Gastrocnemius medialis (tissue), 4 donors: ENCODE data around the gene FOXM1. TPM values are rescaled to one million over a fixed set of nuclear protein-coding genes. Genes with fewer than 3 reads are reported as not detected.

ENCODE experiments used
- ATAC-seq, 2 donors: fragments of 150-250 bp; one replicate each; pipeline ENCODE4 v1.9.1; 2016
- DNase-seq, 2 donors: peaks; one replicate each; pipeline ENCODE4 v3.0.0-alpha.2; 2019
- H3K27ac ChIP-seq, 4 donors: fragments of 200-600 bp; sonication (generic); 1 replicate in 1 of 4; 2 replicates in 3 of 4; pipeline ENCODE4 v1.5.1; 2016 to 2018; ENCODE audit warnings: mild to moderate bottlenecking in 2 of 4, moderate library complexity in 1 of 4
- H3K27me3 ChIP-seq, 3 donors: fragments of 200-600 bp; sonication (generic) in 2 of 3; 1 replicate in 1 of 3; 2 replicates in 2 of 3; pipeline versions ENCODE4 v1.5.1 to v1.6.0; 2016 to 2019; ENCODE audit warnings: mild to moderate bottlenecking in 1 of 3, moderate library complexity in 1 of 3
- H3K36me3 ChIP-seq, 2 donors: fragments of 200-600 bp; sonication (generic) in 1 of 2; one replicate each; pipeline ENCODE4 v1.5.1; 2017 to 2018
- H3K4me1 ChIP-seq, 2 donors: fragments of 200-600 bp; sonication (generic) in 1 of 2; one replicate each; pipeline ENCODE4 v1.5.1; 2016 to 2017; ENCODE audit warnings: mild to moderate bottlenecking in 2 of 2
- H3K4me3 ChIP-seq, 4 donors: fragments of 200-600 bp; sonication (generic) in 3 of 4; 1 replicate in 1 of 4; 2 replicates in 3 of 4; pipeline ENCODE4 v1.5.1; 2016 to 2019; ENCODE audit warnings: mild to moderate bottlenecking in 2 of 4
- H3K9me3 ChIP-seq, 3 donors: fragments of 200-600 bp; sonication (generic) in 2 of 3; 1 replicate in 1 of 3; 2 replicates in 2 of 3; pipeline ENCODE4 v1.5.1; 2016 to 2019
- POLR2A ChIP-seq, 2 donors: fragments of 450-650 bp; IDR thresholded peaks; one replicate each; pipeline ENCODE4 v1.6.1; 2017; ENCODE audit warnings: antibody characterized with exemption in 2 of 2, mild to moderate bottlenecking in 2 of 2, moderate library complexity in 2 of 2
- in situ Hi-C, 4 donors: fragments of 200-750 bp; cut with MboI; loops; one replicate each; pipeline versions ENCODE4 v1.15.0 to v1.8.0; 2017; ENCODE audit warnings: low sequenced_read_pairs in 4 of 4
- intact Hi-C: fragments of 100-400 bp; cut with DNase I; formaldehyde crosslinking; loops from one replicate; pipeline ENCODE4 v1.15.1; 2023; ENCODE audit warnings: low total_unique reads
- total RNA-seq, 4 donors: library from RNA; depleted of rRNA; stranded (reverse); fragments of >200 nt; gene quantifications; one replicate each; pipeline versions ENCODE4 v1.1.0 to v1.2.3, GENCODE V29; 2016
- TF ChIP-seq, protein P1 (sequence below), 5 experiments: fragments of 450-650 bp in 3 of 5; fragments of 200-600 bp in 2 of 5; sonication (generic) in 2 of 5; IDR thresholded peaks in 4 of 5; conservative IDR thresholded peaks in 1 of 5; 1 replicate in 4 of 5; 2 replicates in 1 of 5; pipeline ENCODE4 v1.5.1; 2016 to 2019; ENCODE audit warnings: antibody characterized with exemption in 5 of 5, mild to moderate bottlenecking in 3 of 5, moderate library complexity in 3 of 5

FOXM1 gene
- total RNA-seq, 4 donors from 2014 or later: 0.95 to 1.1 TPM; not detected in 2

DNA sequence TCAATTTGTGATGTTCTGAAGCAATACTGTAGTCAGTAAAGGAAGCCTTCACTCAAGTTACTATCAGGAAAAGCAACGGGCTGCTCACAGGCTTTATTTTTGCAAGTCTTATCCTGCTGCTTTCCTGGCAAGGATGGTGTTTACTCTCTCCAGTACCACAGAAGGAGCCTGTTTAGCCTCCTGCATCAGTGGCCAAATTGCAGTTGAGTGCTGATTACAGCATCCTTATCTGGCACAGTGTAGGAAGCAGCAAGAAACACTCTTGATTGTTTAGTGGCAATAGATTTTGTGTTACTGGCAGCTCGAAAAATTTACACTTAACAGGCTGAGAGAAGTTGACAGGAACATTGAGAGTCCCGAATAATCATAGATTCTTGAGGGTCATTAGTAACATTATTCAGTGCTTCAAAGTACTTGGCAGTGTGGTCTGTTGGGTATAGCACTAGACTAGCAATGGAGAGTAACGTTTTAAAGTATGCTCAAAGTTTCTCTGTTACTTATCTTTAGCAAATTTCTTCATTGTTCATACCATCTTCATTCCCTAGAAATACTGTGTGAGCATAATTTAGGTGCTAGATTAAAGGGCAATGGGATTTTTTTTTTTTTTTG, 25.4 kb upstream of the FOXM1 start:
- ATAC-seq (peak; percentile 87 to 89), DNase-seq (no peak)
- TF ChIP-seq POLR2A (IDR thresholded peaks at IDR 0.05): no peak
- TF ChIP-seq, protein P1, sequence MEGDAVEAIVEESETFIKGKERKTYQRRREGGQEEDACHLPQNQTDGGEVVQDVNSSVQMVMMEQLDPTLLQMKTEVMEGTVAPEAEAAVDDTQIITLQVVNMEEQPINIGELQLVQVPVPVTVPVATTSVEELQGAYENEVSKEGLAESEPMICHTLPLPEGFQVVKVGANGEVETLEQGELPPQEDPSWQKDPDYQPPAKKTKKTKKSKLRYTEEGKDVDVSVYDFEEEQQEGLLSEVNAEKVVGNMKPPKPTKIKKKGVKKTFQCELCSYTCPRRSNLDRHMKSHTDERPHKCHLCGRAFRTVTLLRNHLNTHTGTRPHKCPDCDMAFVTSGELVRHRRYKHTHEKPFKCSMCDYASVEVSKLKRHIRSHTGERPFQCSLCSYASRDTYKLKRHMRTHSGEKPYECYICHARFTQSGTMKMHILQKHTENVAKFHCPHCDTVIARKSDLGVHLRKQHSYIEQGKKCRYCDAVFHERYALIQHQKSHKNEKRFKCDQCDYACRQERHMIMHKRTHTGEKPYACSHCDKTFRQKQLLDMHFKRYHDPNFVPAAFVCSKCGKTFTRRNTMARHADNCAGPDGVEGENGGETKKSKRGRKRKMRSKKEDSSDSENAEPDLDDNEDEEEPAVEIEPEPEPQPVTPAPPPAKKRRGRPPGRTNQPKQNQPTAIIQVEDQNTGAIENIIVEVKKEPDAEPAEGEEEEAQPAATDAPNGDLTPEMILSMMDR (IDR thresholded peaks at IDR 0.05 in 4 of 5, conservative IDR thresholded peaks at IDR 0.05 in 1 of 5): no peak
- H3K36me3 ChIP-seq: no peaks in the 10 kb centered on the region
- H3K27me3 ChIP-seq: no peaks in the 10 kb centered on the region
- H3K4me1 ChIP-seq: peaks cover 10 to 15% of the 10 kb centered on the region in 2 donors
- intact Hi-C loops: no loop called here
- in situ Hi-C loops: no loop called here
- no peaks in the 10 kb centered on the region for H3K9me3 ChIP-seq
- H3K27ac ChIP-seq: peak overlapping the region in 2 of 4 donors; percentile 2 to 24
- no peak overlapping the region for H3K4me3 ChIP-seq

DNA sequence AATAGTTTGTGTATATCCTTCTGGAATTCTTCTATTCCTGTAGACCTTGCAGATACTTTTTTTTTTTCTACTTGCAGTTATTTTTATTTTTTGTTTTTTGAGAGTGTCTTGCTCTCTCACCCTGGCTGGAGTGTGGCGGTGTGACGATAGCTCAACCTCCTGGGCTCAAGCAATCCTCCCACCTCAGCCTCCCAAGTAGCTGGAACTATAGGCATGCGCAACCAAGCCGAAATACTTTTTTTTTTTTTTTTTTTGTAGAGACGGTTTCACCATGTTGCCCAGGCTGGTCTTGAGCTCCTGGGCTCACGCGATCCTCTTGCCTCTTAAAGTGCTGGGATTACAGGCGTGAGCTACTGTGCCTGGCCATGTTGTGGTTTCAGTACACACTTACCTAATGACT, 23.7 kb upstream of the FOXM1 start:
- H3K9me3 ChIP-seq: no peaks in the 10 kb centered on the region
- H3K4me1 ChIP-seq: peaks cover 21 to 23% of the 10 kb centered on the region in 2 donors
- ATAC-seq (no peak), DNase-seq (no peak)
- H3K27me3 ChIP-seq: no peaks in the 10 kb centered on the region
- no peak overlapping the region for H3K27ac ChIP-seq
- in situ Hi-C loops: no loop called here
- no peak for TF ChIP-seq POLR2A (IDR thresholded peaks at IDR 0.05)
- TF ChIP-seq, protein P1 (IDR thresholded peaks at IDR 0.05 in 4 of 5, conservative IDR thresholded peaks at IDR 0.05 in 1 of 5): no peak
- intact Hi-C loops: no loop called here
- no peak overlapping the region for H3K4me3 ChIP-seq
- H3K36me3 ChIP-seq: no peaks in the 10 kb centered on the region

DNA sequence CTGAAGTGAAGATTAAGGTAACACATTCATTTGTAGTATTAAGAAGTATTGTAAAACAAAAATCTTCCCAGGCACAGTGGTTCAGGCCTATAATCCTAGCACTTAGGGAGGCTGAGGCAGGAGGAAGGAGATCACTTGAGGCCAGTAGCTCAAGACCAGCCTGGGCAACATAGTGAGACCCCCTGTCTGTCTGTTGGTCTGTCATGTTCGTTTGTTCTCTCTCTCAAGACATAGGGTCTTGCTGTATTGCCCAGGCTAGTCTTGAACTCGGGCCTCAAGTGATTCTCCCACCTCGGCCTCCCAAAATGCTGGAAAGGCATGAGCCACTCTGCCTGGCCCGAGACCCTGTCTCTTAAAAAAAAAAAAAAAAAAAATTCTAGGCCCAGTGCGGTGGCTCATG, 20.4 kb upstream of the FOXM1 start:
- TF ChIP-seq, protein P1 (IDR thresholded peaks at IDR 0.05 in 4 of 5, conservative IDR thresholded peaks at IDR 0.05 in 1 of 5): no peak
- no peak for TF ChIP-seq POLR2A (IDR thresholded peaks at IDR 0.05)
- peaks cover 29 to 30% of the 10 kb centered on the region in 2 donors for H3K4me1 ChIP-seq
- no peaks in the 10 kb centered on the region for H3K9me3 ChIP-seq
- no peaks in the 10 kb centered on the region for H3K36me3 ChIP-seq
- no peaks in the 10 kb centered on the region for H3K27me3 ChIP-seq
- intact Hi-C loops (loop anchor here (10.0 kb wide), 1 partner anchor 357 kb away; no protein-coding TSS in a partner anchor), in situ Hi-C loops (loop anchor here in 1 of 4 donors (25.0 kb wide), 1 partner anchor 140 kb away; no protein-coding TSS in a partner anchor)
- H3K27ac ChIP-seq: no peak overlapping the region
- DNase-seq: no peak
- no peak for ATAC-seq
- H3K4me3 ChIP-seq: no peak overlapping the region

DNA sequence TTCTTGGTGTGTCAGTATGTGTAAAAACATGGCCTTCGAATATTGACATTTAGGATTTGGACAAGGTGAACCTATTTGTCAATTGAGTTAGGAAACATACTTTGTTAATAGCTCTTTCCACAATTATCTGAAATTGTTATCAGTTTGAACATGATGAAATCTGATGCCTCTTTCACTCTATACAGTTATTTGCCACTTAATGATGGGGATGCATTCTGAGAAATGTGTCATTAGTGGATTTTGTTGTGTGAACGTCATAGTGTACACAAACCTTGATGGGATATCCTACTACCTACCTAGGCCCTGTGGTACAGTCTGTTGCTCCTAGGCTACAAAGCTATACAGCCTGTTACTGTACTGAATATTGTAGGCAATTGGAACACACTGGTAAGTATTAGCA, 18.5 kb upstream of the FOXM1 start:
- H3K4me1 ChIP-seq: peaks cover 18 to 31% of the 10 kb centered on the region in 2 donors
- in situ Hi-C loops: loop anchor here in 1 of 4 donors (25.0 kb wide), 1 partner anchor 142 kb away; no protein-coding TSS in a partner anchor
- TF ChIP-seq POLR2A (IDR thresholded peaks at IDR 0.05): no peak
- TF ChIP-seq, protein P1 (IDR thresholded peaks at IDR 0.05 in 4 of 5, conservative IDR thresholded peaks at IDR 0.05 in 1 of 5): no peak
- H3K36me3 ChIP-seq: no peaks in the 10 kb centered on the region
- H3K27me3 ChIP-seq: no peaks in the 10 kb centered on the region
- no peak for DNase-seq
- peak overlapping the region in 1 of 4 donors; percentile 16 for H3K27ac ChIP-seq
- no peaks in the 10 kb centered on the region for H3K9me3 ChIP-seq
- intact Hi-C loops: loop anchor here (10.0 kb wide), 1 partner anchor 359 kb away; no protein-coding TSS in a partner anchor
- H3K4me3 ChIP-seq: no peak overlapping the region
- no peak for ATAC-seq
